Measurements from ENCODE around the gene XRCC3. TPM values are rescaled to one million over a fixed set of nuclear protein-coding genes. Genes with fewer than 3 reads are reported as not detected.

The XRCC3 gene
- 10 to 100 TPM in 1 of 2 donors, 1 to 10 TPM in 1; 9.2 to 10.7 TPM for total RNA-seq
- 10 to 100 TPM; 16.9 to 26.0 (median 18.3) TPM for polyA plus RNA-seq (ENCODE audit: insufficient read length in 6 of 6)
- long read RNA-seq, donor 1, partial matches to known transcripts: 0 of 4 reads
- long read RNA-seq, donor 1, other reads (novel, unspliced or antisense): 0 of 4 reads
- long read RNA-seq, donor 2, partial matches to known transcripts: 0 of 4 reads
- long read RNA-seq, donor 2, other reads (novel, unspliced or antisense): 0 of 4 reads
- long read RNA-seq, donor 3, partial matches to known transcripts: 34 of 35 reads
- long read RNA-seq, donor 3, other reads (novel, unspliced or antisense): 0 of 35 reads
- long read RNA-seq, donor 4, partial matches to known transcripts: 0 of 1 reads
- long read RNA-seq, donor 4, other reads (novel, unspliced or antisense): 1 of 1 reads
- long read RNA-seq, donor 5, partial matches to known transcripts: 0 of 2 reads
- long read RNA-seq, donor 5, other reads (novel, unspliced or antisense): 0 of 2 reads
- long read RNA-seq, donor 6, partial matches to known transcripts: 0 of 4 reads
- long read RNA-seq, donor 6, other reads (novel, unspliced or antisense): 0 of 4 reads
- long read RNA-seq, donor 7: 0 reads
- long read RNA-seq, donor 8, partial matches to known transcripts: 53 of 55 reads
- long read RNA-seq, donor 8, other reads (novel, unspliced or antisense): 0 of 55 reads
- long read RNA-seq, donor 9, partial matches to known transcripts: 7 of 7 reads
- long read RNA-seq, donor 9, other reads (novel, unspliced or antisense): 0 of 7 reads
- long read RNA-seq, donor 10: 0 reads
- long read RNA-seq, donor 11: 0 reads
- long read RNA-seq, donor 12, partial matches to known transcripts: 0 of 1 reads
- long read RNA-seq, donor 12, other reads (novel, unspliced or antisense): 0 of 1 reads

DNA sequence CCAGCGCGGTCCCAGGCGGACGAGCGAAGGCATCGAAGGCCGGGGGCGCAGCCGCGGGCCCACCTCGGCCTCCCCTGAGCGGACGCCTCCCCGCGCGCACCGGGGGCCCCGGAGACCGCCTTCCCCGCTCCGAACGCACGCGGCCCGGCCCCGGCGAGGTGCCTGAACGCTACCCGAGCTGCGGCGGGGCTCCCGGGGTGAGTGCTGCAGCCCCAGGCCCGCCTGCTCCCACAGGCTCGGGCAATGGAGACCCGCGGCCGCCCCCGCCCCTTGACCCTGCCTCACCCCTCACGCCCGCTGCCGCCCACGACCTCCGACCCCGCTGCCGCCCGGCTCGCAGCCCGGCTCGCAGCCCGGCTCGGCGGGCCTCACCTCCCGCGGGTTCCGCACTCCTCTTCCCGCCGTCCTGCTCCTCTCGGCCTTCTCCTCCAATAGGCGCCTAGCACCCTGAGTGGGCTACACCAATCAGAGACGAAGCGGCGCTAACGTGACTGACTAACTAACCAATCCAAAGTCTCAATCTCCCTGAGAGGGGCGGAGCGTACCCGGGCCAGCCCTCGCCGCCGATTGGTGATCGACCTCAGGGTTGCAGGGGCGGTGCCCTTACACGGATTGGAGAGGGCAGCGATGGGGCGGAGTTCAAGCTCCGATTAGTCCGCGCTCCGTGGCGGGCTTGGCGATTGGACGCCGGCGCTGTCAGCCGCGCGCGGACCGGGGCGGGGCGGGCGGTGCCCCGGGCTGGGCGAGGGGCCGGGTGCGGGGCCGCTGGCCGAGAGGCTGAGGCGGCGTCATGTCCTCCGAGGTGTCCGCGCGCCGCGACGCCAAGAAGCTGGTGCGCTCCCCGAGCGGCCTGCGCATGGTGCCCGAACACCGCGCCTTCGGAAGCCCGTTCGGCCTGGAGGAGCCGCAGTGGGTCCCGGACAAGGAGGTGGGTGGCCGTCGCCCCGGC, at the start of gene XRCC3, which contains the start of gene ZFYVE21:
Gene XRCC3 (minus strand): TSS at position 400 of the 949 bp plus-strand sequence. CDS start 4,364 bp downstream, outside the sequence.
Gene ZFYVE21 (plus strand): TSS at position 759 of the 949 bp plus-strand sequence. CDS start 32 bp downstream, at position 791.
- intact Hi-C loops (cut with DNase I): no loop called here
- peaks cover 5 to 56% of the 10 kb centered on the region in 2 donors for H3K4me1 ChIP-seq

DNA sequence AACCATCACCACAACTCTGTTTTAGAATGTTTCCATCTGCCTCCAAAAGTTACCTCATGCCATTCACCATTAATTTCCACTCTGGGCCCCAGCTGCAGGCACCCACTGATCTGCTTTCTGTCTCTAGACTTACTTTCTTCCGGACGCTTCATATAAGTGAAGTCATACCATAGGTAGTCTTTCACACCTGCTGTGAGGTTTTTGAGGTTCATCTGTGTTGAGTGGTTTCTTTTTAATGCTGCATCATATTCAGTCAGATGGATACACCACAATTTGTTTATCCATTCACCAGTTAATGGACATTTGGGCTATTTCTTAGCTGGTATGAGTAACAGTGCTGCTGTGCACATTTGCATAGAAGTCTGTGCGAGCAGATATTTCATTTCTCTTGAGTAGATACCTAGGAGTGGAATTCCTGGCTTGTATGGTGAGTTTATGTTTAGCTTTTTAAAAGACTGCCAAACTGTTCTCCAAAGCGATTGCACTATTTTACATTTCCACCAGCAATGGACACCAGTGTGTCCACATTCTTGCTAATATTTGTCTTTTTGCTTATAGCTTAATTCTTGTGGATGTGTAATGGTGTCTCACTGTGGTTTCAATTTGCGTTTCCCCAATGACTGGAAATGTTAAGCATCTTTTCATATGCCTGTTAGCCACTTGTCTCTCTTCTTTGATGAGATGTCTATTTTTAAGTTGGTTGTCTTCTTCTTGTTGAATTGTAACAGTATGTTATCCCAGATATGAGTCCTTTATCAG, 48.7 kb upstream of the XRCC3 start:
- Histone ChIP-seq H3K4me3 (no peak overlapping the region), H3K27ac (no peak overlapping the region), H3K9me3 (no peaks in the 10 kb centered on the region), H3K4me1 (no peaks in the 10 kb centered on the region), H3K27me3 (no peaks in the 10 kb centered on the region), H3K36me3 (peaks cover 0 to 3% of the 10 kb centered on the region in 2 donors)
- DNase-seq: no peak
- TF ChIP-seq, protein P1, sequence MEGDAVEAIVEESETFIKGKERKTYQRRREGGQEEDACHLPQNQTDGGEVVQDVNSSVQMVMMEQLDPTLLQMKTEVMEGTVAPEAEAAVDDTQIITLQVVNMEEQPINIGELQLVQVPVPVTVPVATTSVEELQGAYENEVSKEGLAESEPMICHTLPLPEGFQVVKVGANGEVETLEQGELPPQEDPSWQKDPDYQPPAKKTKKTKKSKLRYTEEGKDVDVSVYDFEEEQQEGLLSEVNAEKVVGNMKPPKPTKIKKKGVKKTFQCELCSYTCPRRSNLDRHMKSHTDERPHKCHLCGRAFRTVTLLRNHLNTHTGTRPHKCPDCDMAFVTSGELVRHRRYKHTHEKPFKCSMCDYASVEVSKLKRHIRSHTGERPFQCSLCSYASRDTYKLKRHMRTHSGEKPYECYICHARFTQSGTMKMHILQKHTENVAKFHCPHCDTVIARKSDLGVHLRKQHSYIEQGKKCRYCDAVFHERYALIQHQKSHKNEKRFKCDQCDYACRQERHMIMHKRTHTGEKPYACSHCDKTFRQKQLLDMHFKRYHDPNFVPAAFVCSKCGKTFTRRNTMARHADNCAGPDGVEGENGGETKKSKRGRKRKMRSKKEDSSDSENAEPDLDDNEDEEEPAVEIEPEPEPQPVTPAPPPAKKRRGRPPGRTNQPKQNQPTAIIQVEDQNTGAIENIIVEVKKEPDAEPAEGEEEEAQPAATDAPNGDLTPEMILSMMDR (IDR thresholded peaks at IDR 0.05): no peak
- ATAC-seq: no peak
- intact Hi-C loops (cut with DNase I): no loop called here

More for the DNA sequence above, at the start of gene XRCC3, which contains the start of gene ZFYVE21:
- peak; percentile 97 to 100 (median 99) for DNase-seq
- peak within 1 kb of the TSS; percentile 65 to 79 for H3K27ac ChIP-seq
- ATAC-seq: peak; percentile 96
- H3K36me3 ChIP-seq: no peaks in the 10 kb centered on the region
- TF ChIP-seq, protein P1 (IDR thresholded peaks at IDR 0.05): no peak
- H3K27me3 ChIP-seq: no peaks in the 10 kb centered on the region
- H3K4me3 ChIP-seq: peak within 1 kb of the TSS; percentile 77 to 81
- H3K9me3 ChIP-seq: no peaks in the 10 kb centered on the region

DNA sequence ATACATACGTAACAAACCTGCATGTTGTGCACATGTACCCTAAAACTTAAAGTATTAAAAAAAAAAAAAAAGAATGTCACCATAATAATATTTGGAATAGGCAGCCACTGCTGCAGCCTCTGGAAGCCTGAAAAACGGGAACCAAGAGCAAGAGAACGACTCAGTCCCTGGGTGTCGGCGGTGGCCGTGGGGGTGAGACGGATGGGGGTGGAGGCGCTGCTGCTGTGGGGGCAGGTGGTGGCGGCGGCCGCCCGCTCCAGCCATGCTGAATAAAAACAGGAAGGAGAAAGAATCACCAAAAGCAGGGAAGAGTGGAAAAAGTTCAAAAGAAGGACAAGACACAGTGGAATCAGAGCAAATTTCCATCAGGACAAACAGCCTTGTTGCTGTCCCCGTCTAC, 47.3 kb upstream of the XRCC3 start:
- no peak for ATAC-seq
- Histone ChIP-seq H3K4me3 (no peak overlapping the region), H3K4me1 (no peaks in the 10 kb centered on the region), H3K36me3 (peaks cover 0 to 3% of the 10 kb centered on the region in 2 donors), H3K27ac (no peak overlapping the region), H3K9me3 (no peaks in the 10 kb centered on the region), H3K27me3 (no peaks in the 10 kb centered on the region)
- TF ChIP-seq, protein P1 (IDR thresholded peaks at IDR 0.05): no peak
- intact Hi-C loops (cut with DNase I): no loop called here
- DNase-seq: no peak

DNA sequence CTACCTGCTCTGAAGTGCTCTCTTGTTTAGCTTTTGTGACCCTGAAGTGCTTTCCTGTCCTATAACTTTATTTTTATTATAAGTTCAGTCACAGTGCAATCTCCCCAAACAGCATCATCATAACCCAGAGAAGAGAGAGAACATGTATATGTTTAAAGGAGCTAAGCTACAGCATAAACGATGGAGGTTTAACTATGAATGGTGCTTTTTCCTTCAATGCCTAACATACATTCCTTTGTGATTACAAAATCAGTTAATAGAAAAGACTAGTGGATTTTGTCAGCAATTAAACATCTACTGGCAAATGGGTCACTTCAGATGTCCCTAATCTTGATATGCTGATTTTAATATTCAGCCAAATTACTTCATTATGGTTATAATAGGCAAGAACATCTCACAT, 46.8 kb upstream of the XRCC3 start:
- no peak for ATAC-seq
- no peak overlapping the region for H3K4me3 ChIP-seq
- intact Hi-C loops (cut with DNase I): no loop called here

More for the DNA sequence above, 46.8 kb upstream of the XRCC3 start:
- H3K4me1 ChIP-seq: no peaks in the 10 kb centered on the region
- no peaks in the 10 kb centered on the region for H3K9me3 ChIP-seq
- no peaks in the 10 kb centered on the region for H3K27me3 ChIP-seq
- TF ChIP-seq, protein P1 (IDR thresholded peaks at IDR 0.05): no peak
- DNase-seq: no peak
- no peak overlapping the region for H3K27ac ChIP-seq
- H3K36me3 ChIP-seq: peaks cover 0 to 3% of the 10 kb centered on the region in 2 donors

All from left lung (tissue), 14 donors.